B cell (primary cell): ENCODE measurements around the gene ELMO1.

Experiments
- EZH2 ChIP-seq: IDR thresholded peaks from 2 replicates; pipeline ENCODE4 v1.6.1; 2012; ENCODE audit warnings: borderline replicate concordance, low read depth, mild to moderate bottlenecking, moderate library complexity, low read length; ENCODE audit not compliant: insufficient read depth, poor library complexity, severe bottlenecking
- TF ChIP-seq, protein P1 (sequence below): fragments of 200-600 bp; IDR thresholded peaks from one replicate; pipeline ENCODE4 v1.8.0; 2022; ENCODE audit warnings: antibody characterized with exemption, mild to moderate bottlenecking

DNA sequence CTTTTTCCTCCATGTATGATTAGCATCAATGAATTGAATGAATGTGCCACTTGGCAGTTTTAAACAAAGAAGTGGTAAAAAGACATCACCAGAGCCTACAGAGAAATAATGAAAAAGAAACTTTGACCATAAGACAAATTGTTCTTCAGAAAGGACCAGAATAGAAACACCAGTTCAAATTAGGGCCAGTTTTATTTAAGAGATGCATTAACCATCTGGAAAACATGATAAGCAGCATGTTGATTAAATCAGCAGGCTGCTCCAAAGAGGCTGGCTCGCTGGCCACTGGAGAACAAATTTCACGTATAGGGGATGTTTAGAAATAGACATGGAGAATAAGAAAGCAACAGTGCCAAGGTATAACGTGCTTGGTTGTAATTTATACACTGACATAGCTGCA, 482.0 kb downstream of the ELMO1 start:
- TF ChIP-seq, protein P1, sequence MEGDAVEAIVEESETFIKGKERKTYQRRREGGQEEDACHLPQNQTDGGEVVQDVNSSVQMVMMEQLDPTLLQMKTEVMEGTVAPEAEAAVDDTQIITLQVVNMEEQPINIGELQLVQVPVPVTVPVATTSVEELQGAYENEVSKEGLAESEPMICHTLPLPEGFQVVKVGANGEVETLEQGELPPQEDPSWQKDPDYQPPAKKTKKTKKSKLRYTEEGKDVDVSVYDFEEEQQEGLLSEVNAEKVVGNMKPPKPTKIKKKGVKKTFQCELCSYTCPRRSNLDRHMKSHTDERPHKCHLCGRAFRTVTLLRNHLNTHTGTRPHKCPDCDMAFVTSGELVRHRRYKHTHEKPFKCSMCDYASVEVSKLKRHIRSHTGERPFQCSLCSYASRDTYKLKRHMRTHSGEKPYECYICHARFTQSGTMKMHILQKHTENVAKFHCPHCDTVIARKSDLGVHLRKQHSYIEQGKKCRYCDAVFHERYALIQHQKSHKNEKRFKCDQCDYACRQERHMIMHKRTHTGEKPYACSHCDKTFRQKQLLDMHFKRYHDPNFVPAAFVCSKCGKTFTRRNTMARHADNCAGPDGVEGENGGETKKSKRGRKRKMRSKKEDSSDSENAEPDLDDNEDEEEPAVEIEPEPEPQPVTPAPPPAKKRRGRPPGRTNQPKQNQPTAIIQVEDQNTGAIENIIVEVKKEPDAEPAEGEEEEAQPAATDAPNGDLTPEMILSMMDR: no peak
- no peak for TF ChIP-seq EZH2
